Endodermal cell (in vitro differentiated cells): ENCODE data around the gene PHKA2. TPM values are rescaled to one million over a fixed set of nuclear protein-coding genes. Genes with fewer than 3 reads are reported as not detected.

ENCODE experiments used
- DNase-seq: peaks from one replicate; pipeline ENCODE4 v3.0.0-alpha.2; 2017
- H3K27ac ChIP-seq: 2 replicates; pipeline ENCODE4 v1.5.1; 2013; ENCODE audit warnings: mild to moderate bottlenecking, low read depth, low read length, moderate library complexity
- H3K27me3 ChIP-seq: 2 replicates; pipeline ENCODE4 v1.6.1; 2013; ENCODE audit warnings: mild to moderate bottlenecking, low read length, moderate library complexity; ENCODE audit not compliant: insufficient read depth, control insufficient read depth, poor library complexity, severe bottlenecking
- H3K36me3 ChIP-seq: 2 replicates; pipeline ENCODE4 v1.7.0; 2013; ENCODE audit warnings: mild to moderate bottlenecking, low read length, moderate library complexity; ENCODE audit not compliant: control insufficient read depth, insufficient read depth
- H3K4me1 ChIP-seq: one replicate; pipeline ENCODE4 v1.7.0; 2013; ENCODE audit warnings: low read length; ENCODE audit not compliant: control insufficient read depth, insufficient read depth
- H3K4me3 ChIP-seq: 2 replicates; pipeline ENCODE4 v1.5.1; 2013; ENCODE audit warnings: mild to moderate bottlenecking, low read length, moderate library complexity
- H3K9ac ChIP-seq: 2 replicates; pipeline ENCODE4 v1.6.1; 2013; ENCODE audit warnings: mild to moderate bottlenecking, low read length, moderate library complexity; ENCODE audit not compliant: poor library complexity, severe bottlenecking; ENCODE audit errors: extremely low read depth
- H3K9me3 ChIP-seq: 2 replicates; pipeline ENCODE4 v1.6.1; 2013; ENCODE audit warnings: mild to moderate bottlenecking, low read length, moderate library complexity; ENCODE audit not compliant: control insufficient read depth
- H3K27ac Mint-ChIP-seq: 2 replicates; pipeline ENCODE4 v1.8.0; 2020; ENCODE audit warnings: mixed read lengths
- H3K27me3 Mint-ChIP-seq: 2 replicates; pipeline ENCODE4 v1.8.0; 2021; ENCODE audit warnings: mild to moderate bottlenecking, mixed read lengths; ENCODE audit not compliant: insufficient read depth
- H3K36me3 Mint-ChIP-seq: 2 replicates; pipeline ENCODE4 v1.8.0; 2020; ENCODE audit warnings: low read depth, mixed read lengths
- H3K4me1 Mint-ChIP-seq: 2 replicates; pipeline ENCODE4 v1.8.0; 2020; ENCODE audit warnings: mixed read lengths
- H3K4me3 Mint-ChIP-seq: 2 replicates; pipeline ENCODE4 v1.8.0; 2020; ENCODE audit warnings: mild to moderate bottlenecking, moderate library complexity, mixed read lengths
- H3K9me3 Mint-ChIP-seq: 2 replicates; pipeline ENCODE4 v1.8.0; 2020; ENCODE audit warnings: mild to moderate bottlenecking, mixed read lengths
- CTCF ChIP-seq: fragments of 200-600 bp; sonication (generic); conservative IDR thresholded peaks from 2 replicates; pipeline ENCODE4 v1.5.0; 2021; ENCODE audit warnings: antibody characterized with exemption, mild to moderate bottlenecking
- WGBS, 2 experiments: methylation state at CpG; one replicate each; pipeline versions ENCODE4 v1.1.5 to v1.1.7; 2013; ENCODE audit warnings: missing lambda C conversion rate in 2 of 2, mixed read lengths in 1 of 2; ENCODE audit not compliant: insufficient coverage in 1 of 2, insufficient read length in 1 of 2; 5-methylcytosine and 5-hydroxymethylcytosine counted together
- total RNA-seq, 2 donors: library from RNA; stranded (reverse); fragmentation: NEBNext Ultra II Directional in 1 of 2; extraction: Animal tissue kit (Norgen Biotek cat#: 25700) in 1 of 2; gene quantifications; 2 replicates in 1 of 2; 3 replicates in 1 of 2; pipeline ENCODE4 v1.2.1, GENCODE V29; 2021

PHKA2 gene
- total RNA-seq, 2 donors from 2014 or later, result 32.5 to 33.0 TPM

GRCh38 chrX:18873189-18873791 lies 110.6 kb downstream of the PHKA2 start:
- H3K9ac ChIP-seq, result no peak overlapping the region

GRCh38 chrX:18872621-18873020 lies 111.3 kb downstream of the PHKA2 start:
- no peak overlapping the region for H3K4me3 ChIP-seq
- no peaks in the 10 kb centered on the region for H3K4me1 ChIP-seq
- 91 to 100% methylated on average over 2 to 8 of the region's 8 CpGs for WGBS, 2 experiments
- peaks cover 7% of the 10 kb centered on the region for H3K9me3 ChIP-seq
- no peaks in the 10 kb centered on the region for H3K4me1 Mint-ChIP-seq
- H3K36me3 Mint-ChIP-seq, result no peaks in the 10 kb centered on the region
- TF ChIP-seq CTCF, result no peak
- no peaks in the 10 kb centered on the region for H3K36me3 ChIP-seq
- no peak overlapping the region for H3K4me3 Mint-ChIP-seq
- no peak overlapping the region for H3K27ac Mint-ChIP-seq
- no peak overlapping the region for H3K27ac ChIP-seq
- no peak for DNase-seq
- no peaks in the 10 kb centered on the region for H3K27me3 ChIP-seq
- H3K27me3 Mint-ChIP-seq, result peaks cover 2% of the 10 kb centered on the region
- H3K9ac ChIP-seq, result no peak overlapping the region
- H3K9me3 Mint-ChIP-seq, result peaks cover 66% of the 10 kb centered on the region

More at GRCh38 chrX:18873189-18873791, 110.6 kb downstream of the PHKA2 start:
- no peak for TF ChIP-seq CTCF
- H3K27me3 ChIP-seq, result no peaks in the 10 kb centered on the region
- no peak overlapping the region for H3K27ac ChIP-seq
- no peaks in the 10 kb centered on the region for H3K4me1 ChIP-seq
- peaks cover 62% of the 10 kb centered on the region for H3K9me3 Mint-ChIP-seq
- H3K9me3 ChIP-seq, result peaks cover under 1% of the 10 kb centered on the region
- no peak overlapping the region for H3K27ac Mint-ChIP-seq
- no peaks in the 10 kb centered on the region for H3K36me3 ChIP-seq
- no peak for DNase-seq
- no peaks in the 10 kb centered on the region for H3K4me1 Mint-ChIP-seq
- no peaks in the 10 kb centered on the region for H3K36me3 Mint-ChIP-seq
- WGBS, 2 experiments, result 97% methylated on average over 11 to 27 of the region's 27 CpGs
- no peak overlapping the region for H3K4me3 ChIP-seq
- no peak overlapping the region for H3K4me3 Mint-ChIP-seq
- H3K27me3 Mint-ChIP-seq, result peaks cover 2% of the 10 kb centered on the region

- Mint-ChIP-seq H3K36me3 (no peaks in the 10 kb centered on the region), H3K4me3 (no peak overlapping the region), H3K27me3 (no peaks in the 10 kb centered on the region), H3K9me3 (peaks cover 66% of the 10 kb centered on the region), H3K27ac (no peak overlapping the region), H3K4me1 (no peaks in the 10 kb centered on the region)
- no peak overlapping the region for H3K27ac ChIP-seq
- WGBS, 2 experiments, result 92 to 100% methylated on average over 2 to 12 of the region's 12 CpGs
- no peak for DNase-seq
- no peaks in the 10 kb centered on the region for H3K27me3 ChIP-seq
- H3K4me3 ChIP-seq, result no peak overlapping the region
- H3K36me3 ChIP-seq, result no peaks in the 10 kb centered on the region
- peaks cover 13% of the 10 kb centered on the region for H3K9me3 ChIP-seq
- no peaks in the 10 kb centered on the region for H3K4me1 ChIP-seq
- TF ChIP-seq CTCF, result no peak
- H3K9ac ChIP-seq, result no peak overlapping the region
Measured at GRCh38 chrX:18871970-18872369, 111.9 kb downstream of the PHKA2 start.
